HG03565 (cell line): ENCODE results near the gene MRTFB.

Source experiments
- ATAC-seq: cut with Tn5 transposase; IDR thresholded peaks from one replicate; pipeline ENCODE4 v1.9.1; 2021; ENCODE audit warnings: mild to moderate bottlenecking, moderate library complexity; ENCODE audit not compliant: unreplicated experiment

Gene MRTFB

DNA sequence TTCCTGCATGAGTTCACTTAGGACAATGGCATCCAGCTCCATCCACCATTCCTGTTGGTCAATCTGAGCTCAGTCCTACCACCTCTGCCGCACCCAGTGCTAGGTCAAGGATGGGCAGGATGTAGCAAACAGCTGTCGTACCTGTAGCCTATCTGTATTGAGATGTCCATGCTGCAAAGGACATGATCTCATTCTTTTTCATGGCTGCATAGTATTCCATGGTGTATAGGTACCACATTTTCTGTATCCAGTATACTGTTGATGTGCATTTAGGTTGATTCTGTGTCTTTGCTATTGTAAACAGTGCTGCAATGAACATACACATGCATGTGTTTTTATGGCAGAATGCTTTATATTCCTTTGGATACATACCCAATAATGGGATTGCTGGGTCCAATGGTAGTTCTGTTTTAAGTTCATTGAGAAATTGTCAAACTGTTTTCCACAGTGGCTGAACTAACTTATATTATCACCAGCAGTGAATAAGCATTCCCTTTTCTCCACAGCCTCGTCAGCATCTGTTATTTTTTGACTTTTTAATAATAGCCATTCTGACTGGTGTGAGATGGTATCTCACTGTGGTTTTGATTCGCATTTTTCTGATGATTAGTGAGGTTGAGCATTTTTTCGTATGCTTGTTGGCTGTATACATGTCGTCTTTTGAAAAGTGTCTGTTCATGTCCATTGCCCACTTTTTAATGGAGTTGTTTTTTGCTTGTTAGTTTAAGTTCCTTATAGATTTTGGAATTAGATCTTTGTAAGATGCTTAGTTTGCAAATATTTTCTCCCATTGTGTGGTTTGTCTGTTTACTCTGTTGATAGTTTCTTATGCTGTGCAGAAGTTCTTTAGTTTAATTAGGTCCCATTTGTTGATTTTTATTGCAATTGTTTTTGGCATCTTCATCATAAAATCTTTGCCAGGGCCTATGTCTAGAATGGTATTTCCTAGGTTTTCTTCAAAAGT, 7.2 kb upstream of the MRTFB start:
- no peak for ATAC-seq

DNA sequence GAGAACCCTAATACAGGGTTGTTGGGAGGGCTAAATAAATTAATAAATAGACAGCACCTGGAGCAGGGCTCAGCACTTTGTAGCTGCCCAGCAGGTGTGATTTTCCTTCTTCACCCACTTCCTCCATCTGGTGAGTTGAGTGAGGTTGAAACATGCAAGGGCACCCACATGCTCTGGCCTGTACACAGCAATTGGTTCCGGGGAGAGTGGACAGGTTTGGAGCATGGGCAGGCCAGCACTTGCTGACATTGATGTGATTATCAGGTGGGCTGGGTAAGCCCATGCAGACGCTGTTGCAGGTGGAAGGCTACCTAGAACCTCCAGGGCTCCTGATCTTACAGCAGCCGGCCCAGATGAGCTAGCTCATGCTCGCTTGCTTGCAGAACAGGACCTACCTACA, 1.3 kb upstream of the MRTFB start:
- no peak for ATAC-seq

DNA sequence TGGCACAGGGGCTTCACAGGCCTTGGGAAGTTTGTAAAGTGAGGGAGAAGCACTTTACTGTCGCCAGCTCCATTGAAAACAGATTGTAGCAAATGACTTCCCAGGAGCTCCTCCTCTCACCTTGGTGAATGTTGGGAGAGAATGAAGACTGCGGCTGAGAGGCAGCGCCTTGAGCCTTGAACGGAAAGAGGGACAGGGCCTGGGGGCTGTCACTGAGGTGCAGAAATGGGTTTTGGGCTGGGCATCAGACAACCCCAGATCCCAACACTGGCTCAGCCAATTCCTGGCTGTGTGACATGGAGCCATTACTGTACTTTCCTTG, 603 bp upstream of the MRTFB start:
- no peak for ATAC-seq

DNA sequence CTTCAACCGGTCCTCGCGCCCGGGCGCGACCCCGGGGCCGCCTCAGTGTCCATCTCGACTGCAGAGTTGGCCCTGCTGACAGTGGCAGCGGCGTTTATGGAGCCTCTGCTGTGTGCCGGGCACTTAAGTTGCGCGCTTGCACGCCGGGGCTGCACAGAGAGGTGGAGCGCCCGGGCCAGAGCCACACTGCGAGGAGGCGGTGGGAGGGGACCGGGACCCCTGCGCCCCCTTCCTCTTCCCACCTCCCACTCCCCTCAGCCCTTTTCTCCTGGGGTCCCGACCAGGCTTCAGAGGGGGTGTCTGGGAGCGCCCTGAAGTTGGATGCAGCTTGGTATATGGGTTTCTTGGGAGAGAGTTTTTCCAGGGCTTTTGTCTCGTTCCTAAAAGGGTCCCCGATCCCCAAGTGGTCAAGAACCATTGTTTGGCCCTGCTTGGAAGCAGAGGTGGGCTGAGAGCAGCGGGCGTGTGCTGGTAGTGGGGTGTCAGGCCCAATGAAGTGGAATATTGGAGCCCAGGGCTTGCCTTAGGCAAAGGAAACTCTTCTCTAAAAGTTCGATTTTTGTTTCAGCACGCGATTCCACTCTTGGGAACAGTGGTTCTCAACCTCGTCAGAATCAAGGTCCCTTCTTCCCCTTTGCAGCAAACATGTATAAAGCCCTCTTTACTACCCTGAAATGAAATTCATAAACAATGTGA, 605 bp downstream of the MRTFB start:
- peak; percentile 25 for ATAC-seq

DNA sequence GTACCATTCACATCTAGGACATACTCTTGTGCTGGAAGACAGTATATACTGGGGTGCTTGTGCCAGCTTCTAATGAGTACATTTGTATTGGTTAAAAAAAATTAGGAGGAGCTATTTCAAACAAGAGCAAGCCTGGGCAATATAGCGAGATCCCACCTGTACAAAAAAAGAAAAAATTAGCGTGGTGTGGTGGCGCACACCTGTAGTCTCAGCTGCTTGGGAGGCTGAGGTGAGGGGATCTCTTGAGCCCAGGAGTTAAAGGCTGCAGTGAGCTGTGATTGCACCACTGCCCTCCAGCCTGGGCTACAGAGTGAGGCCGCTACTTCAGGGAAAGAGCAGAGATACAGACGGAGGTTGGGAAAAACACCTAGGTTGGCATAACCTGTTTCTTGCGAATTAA, 1.2 kb downstream of the MRTFB start:
- ATAC-seq = no peak

DNA sequence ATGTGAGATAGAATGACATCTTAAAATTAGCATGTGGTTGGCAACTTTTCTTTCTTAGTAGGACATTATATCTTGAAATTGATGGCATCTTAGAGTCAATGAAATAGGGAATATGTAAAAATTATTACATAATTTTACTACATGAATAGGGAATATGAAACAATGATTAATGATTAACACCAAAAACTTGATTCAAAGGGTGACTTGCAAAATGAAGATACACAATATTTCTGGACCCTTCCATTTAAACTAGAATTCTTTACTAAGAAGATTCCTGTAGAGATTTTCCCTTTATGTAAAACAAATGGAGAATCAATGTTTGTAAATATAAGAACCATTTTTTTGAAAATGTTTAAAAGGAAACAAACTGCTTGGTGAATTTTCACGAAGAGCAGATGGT, 3.4 kb downstream of the MRTFB start:
- ATAC-seq = no peak

DNA sequence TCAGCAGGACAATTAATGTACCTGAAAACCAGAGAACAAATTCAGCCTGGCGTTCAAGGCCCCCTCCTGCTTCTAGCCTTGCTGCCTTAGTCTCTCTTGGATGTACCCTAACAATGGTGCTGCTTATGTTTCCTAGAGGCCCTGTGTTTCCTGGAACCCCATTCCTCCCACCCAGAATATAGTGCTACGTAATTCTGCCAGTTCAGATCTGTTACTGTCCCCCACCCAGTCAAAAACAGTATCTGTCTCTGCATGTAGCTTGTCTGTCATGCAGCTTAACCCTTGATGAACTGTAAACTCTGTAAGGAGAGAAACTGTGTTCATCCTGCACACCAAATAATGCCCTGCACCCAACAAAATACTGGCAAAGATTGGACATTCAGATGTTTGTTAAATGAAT, 6.8 kb downstream of the MRTFB start:
- ATAC-seq = no peak

DNA sequence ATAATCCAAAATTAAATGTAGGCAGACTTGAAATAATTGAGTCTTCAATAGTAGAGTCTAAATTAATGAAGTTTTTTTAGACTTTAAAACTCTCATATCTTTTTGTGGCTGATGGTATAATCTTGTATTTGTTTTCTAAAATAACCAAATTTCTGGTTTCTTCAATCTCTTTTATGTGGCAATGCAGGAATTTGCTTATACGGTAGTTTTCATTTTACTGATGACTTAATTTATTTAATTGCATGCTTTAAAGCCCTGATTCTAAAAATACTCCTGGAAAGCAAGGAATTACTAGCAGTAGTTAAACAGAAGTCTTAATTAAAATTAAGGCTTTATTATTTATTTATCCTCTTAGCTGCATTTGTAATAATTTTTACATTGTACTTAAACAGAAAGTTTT, 15.4 kb downstream of the MRTFB start:
- ATAC-seq = no peak

DNA sequence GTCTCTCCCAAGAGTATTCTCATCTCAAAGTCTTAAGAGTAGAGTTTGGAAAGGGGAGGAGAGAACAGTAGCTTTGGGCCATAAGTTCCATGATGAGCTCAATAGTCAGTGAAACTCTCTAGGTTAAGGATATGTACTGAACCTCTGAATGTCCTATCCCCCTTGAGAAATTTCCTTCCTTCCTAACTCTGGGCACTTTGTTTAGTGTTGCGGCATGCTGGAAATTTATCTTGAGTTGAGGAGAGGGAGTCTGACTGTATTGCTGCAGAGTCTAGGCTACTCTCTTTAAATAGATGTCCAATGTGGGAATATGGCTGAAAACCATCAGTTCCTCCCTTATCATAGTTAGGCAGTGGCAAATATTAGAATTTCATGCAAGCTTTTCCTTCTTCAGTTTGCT, 16.1 kb downstream of the MRTFB start:
- ATAC-seq = no peak

DNA sequence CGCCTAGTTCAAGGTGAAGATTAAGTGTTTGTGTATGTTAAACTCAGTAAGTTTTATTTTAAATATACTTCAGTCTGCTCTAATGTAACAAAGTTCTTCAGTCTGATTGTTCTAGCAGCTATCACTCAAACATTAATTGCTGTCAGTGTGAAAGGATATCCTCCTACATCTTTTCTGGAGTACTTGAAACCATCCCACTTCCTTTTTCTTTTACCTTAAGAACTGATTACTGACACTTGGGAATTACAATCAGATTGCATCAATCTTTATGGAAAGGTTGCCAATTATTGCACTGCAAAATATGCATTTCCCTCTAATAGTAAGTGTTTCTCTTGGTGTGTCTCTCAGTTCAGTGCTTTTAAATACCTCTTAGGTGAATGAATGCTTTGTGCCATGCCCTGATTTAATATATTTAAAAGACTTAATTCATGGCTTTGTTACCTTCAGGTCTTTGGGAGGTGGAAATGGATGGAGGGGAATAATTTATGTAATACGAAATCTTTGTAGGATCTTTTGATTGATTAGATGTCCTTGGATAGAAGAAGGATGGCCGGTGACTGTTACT, 16.6 kb downstream of the MRTFB start:
- no peak for ATAC-seq

DNA sequence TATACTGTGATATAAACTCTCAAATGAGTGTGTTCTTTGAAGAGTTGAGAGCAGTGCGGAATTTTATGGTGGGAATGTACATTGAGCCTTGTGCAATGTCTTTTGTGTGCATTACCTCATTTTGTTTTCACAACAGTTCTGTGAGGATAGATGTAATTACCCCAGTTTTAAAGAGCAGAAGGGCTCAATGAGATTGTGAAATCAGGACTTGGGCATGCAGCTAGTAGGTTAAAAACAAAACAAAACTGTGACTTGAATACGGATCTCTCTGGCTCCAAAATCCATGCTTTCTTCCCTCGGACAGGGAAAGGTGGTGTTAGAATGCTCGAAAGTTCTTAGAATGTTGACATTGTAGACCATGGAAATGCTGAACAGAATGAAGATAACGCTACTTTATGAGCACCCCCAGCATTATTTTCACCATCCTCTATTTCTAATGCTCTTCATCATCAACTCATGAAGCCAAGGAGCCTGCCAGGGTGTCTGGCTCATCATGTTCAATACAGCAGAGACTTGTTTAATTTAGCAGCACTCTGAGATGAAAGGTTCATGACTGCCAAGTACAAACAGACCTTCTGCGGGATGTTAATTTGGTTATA, 17.1 kb downstream of the MRTFB start:
- ATAC-seq = no peak

DNA sequence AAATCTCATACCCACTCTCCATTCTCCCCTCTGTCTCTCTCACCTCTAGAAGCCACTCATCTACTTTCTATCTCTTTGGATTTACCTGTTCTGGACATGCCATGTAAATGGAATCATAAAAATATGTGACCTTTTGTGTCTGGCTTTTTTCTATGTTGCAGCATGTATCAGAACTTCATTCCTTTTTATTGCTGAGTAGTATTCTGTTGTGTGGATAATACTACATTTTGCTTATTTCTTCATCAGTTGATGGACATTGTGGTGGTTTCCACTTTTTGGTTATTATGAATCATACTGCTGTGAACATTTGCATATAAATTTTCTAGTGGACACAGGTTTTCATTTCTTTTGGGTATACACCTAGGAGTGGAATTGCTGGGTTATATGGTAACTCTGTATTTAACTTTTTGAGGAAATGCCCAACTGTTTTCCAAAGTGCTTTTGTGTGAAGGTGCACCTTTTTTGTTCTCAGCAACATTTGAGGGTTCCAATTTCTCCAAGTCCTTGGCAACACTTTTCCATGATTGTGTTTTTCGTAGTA, 18.2 kb downstream of the MRTFB start:
- no peak for ATAC-seq

DNA sequence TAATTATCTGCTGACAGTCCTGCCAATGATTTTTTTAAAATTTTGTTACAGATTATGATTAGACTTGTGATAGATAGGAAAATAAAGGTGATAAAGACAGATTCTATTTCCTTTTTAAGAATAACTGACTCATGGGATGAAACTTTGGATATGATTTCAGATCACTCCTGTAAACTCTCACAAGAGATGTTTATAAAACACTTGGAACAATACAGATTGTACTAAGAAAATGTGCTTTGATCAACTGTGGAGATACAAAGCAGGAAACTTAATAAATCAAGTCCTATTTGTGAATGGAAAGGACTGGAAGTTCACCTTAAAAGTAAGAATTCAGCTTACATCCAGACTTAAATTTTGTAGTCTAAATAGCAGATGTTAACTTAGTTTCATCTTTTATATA, 21.4 kb downstream of the MRTFB start:
- ATAC-seq = no peak

DNA sequence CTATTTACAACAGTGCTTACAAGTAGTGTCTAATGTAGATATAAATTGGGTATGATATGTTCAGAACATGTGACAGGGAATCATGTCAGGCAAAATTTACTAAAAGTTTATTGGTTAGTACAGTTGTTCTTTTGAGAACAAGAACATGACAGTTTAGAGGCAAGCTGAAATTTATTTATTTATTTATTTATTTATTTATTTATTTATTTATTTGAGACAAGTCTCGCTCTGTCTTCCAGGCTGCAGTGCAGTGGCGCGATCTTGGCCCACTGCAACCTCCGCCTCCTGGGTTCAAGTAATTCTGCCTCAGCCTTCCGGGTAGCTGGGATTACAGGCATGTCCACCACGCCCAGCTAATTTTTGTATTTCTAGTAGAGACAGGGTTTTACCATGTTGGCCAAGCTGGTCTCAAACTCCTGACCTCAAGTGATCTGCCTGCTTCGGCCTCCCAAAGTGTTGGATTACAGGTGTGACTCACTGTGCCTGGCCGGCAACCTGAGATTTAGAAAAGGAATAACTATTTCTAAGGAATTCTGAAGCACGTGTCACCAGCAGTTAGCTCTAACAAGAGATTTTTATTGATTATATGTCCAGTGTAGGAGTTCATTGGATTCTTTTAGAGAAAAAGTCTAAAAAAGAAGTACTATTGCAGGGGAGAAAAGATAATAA, 24.9 kb downstream of the MRTFB start:
- ATAC-seq = no peak

DNA sequence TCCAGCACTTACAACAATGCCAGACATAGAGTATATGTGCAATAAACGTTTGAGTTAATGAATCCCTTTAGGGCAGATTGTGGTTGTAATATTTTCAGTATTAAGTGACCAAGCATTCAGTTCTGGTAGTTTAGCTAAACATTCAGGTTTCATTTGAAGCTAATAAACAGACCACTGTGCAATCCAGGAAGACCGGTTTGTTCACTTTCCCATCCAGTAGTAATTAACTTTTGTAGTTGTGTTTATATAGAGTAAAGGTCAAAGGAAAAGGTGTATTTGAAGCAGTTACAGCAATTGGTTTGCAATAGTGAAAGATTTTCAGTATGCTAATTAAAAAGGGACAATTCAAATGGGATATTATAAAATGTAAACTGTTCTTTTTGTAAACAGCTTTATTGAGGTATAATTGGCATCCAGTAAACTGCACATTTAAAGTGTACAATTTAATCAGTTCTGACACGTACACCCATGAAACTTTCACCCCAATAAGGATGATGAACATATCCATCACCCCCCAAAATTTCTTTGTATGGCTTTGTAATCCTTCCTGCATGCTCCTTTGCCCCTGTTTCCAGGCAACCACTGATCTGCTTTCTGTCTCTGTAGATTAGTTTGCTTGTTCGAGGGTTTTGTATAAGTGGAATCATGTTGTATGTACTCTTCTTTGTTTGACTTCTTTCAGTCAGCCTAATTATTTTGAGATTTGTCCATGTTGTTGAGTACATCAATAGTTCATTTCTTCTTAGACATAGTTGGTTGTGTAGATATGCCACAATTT, 26.3 kb downstream of the MRTFB start:
- ATAC-seq = no peak

DNA sequence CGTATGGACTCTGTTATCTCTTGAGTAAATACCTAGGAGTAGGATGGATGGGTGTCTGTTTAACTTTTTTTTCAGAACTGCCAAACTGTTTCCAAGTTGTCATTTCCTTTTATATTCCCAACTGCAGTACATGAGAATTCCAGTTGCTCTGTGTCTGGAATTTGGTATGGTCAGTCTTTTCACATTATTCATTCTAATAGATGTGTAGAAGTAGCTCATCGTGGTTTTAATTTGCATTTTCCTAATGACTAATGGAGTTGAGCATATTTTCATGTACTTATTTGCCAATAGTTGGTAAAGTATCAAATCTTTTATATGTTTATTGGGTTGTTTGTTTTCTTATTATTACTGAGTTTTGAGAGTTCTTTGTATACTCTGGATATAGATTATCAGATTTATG, 27.0 kb downstream of the MRTFB start:
- no peak for ATAC-seq

DNA sequence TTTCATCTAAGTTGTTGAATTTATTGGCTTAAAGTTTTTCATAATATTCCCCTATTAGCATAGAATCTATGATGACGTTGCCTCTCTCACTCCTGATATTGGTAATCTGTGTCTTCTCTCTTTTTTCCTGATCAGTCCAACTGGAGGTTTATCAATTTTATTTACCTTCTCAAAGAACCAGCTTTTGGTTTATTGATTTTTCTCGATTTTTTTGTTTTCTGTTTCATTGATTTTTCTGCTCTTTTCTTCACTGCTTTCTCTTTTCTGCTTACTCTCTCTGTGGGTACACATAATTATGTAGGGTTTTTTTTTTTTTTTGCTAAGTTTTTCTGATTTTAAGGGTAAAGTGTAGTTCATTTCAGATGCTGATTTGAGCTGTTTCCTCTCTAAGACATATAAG, 29.7 kb downstream of the MRTFB start:
- ATAC-seq = no peak

DNA sequence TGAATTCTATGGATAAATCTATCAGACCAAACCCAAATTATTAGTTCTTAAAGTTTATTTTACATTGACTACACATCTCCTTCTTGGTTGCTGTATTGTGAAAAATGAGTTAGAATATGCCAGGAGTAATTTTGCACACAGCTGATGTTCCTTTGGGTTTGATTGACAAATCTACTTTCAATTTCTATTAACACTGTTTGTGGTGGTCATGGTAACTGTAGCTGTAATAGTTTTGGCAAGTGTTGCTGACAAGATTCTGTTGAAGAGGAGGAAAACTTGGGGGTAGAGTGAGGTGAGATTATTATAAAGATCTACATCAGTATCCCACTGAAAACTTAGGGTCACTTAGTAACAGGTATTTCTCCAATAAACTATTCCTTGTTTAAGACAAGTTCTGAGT, 30.3 kb downstream of the MRTFB start:
- no peak for ATAC-seq

DNA sequence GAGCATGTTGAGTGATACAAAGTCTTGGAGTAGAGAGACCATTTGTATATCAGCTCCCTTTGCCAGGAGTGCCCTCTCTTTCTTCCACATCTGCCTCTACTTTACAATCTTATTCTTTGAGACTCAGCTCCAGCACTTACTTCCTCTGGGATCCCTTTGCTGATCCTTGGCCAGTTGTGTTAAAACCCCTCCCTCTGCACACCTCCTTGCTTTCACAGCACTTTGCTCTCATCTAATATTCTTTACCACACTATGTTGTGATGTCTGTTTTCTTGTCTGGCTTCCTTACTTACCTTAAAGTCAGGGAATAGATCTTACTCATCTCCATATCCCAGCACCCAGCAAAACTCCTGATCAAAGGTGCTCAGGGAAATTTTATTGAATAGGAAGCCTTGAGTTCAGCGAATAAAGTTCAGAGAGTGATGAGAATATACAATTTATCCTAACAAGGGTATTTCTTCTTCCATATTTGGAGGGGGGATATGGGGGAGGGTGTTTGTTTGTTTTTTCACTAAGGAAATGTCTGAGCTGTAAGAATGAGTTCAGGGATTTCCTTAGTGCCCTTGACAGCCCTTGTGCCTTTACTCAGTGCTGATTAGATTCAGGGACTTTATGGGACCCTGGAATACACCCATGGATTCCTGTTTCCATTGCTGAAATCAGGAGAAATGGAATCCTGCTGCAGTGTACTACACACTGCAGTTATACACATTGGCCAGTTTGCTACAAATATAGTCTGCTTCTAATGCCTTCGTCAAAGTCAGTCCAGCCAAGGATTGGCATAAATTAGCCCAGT, 32.0 kb downstream of the MRTFB start:
- no peak for ATAC-seq
